Esophagus muscularis mucosa (tissue), 4 donors: ENCODE results near the gene STT3A.

Experiments used
- CTCF ChIP-seq, 3 experiments: fragments of 200-600 bp in 2 of 3; fragments of 450-650 bp in 1 of 3; sonication (generic) in 2 of 3; IDR thresholded peaks; one replicate each; pipeline ENCODE4 v1.5.1; 2017 to 2019; ENCODE audit warnings: antibody characterized with exemption in 3 of 3, mild to moderate bottlenecking in 2 of 3, moderate library complexity in 1 of 3
- EP300 ChIP-seq: sonication (generic); formaldehyde crosslinking; IDR thresholded peaks from one replicate; pipeline ENCODE4 v1.6.1; 2017; ENCODE audit warnings: antibody characterized with exemption
- POLR2A ChIP-seq: fragments of 450-650 bp; IDR thresholded peaks from one replicate; pipeline ENCODE4 v1.6.1; 2017; ENCODE audit warnings: antibody characterized with exemption, moderate library complexity, mild to moderate bottlenecking, low read depth
- POLR2AphosphoS5 ChIP-seq, 2 donors: sonication (generic); formaldehyde crosslinking; IDR thresholded peaks; one replicate each; pipeline ENCODE4 v1.6.1; 2017; ENCODE audit warnings: antibody characterized with exemption in 2 of 2

GRCh38 chr11:125566235-125566634 is 26.4 kb upstream of the STT3A start:
- TF ChIP-seq POLR2AphosphoS5 (IDR thresholded peaks at IDR 0.05) (no peak), CTCF (IDR thresholded peaks at IDR 0.05) (no peak), POLR2A (no peak), EP300 (no peak)
